SK-N-SH (cell line): ENCODE results near the gene NAV2. TPM values are rescaled to one million over a fixed set of nuclear protein-coding genes. Genes with fewer than 3 reads are reported as not detected.

ENCODE experiments used
- CTCF ChIA-PET: fragments of 300-600, 350-600 bp; formaldehyde crosslinking; extraction: SDS; loops from one replicate; lab custom pipeline; 2021; lab: Yijun Ruan, JAX
- POLR2A ChIA-PET: fragments of 350-600 bp; sonication (Branson Sonifier 250); formaldehyde crosslinking; extraction: SDS; loops from one replicate; lab custom pipeline; 2020; ENCODE audit warnings: antibody characterized with exemption, inconsistent platforms; lab: Yijun Ruan, JAX
- DNase-seq: peaks from one replicate; pipeline ENCODE4 v3.0.0; 2012
- H2AFZ ChIP-seq: fragments of 200-600 bp; sonication (generic); 2 replicates; pipeline ENCODE4 v1.8.1; 2016; ENCODE audit warnings: antibody characterized with exemption, mild to moderate bottlenecking, low read depth
- H3F3A ChIP-seq: fragments of 200-600 bp; sonication (generic); replicated peaks from 2 replicates; pipeline ENCODE3; 2016; ENCODE audit warnings: antibody characterized with exemption, mild to moderate bottlenecking; ENCODE audit not compliant: insufficient read depth
- H3K27ac ChIP-seq, 2 experiments: fragments of 200-500 bp in 1 of 2; fragments of 200-600 bp in 1 of 2; sonication (Bioruptor generic) in 1 of 2; sonication (generic), shearing (Covaris generic) in 1 of 2; 2 replicates each; pipeline versions ENCODE4 v1.5.1 to v1.6.1; 2014 to 2016; ENCODE audit warnings: low read depth in 2 of 2, inconsistent platforms in 1 of 2, low read length in 1 of 2, mild to moderate bottlenecking in 1 of 2, mixed read lengths in 1 of 2
- H3K27me3 ChIP-seq: fragments of 200-600 bp; sonication (generic), shearing (Covaris generic); 2 replicates; pipeline ENCODE4 v1.6.1; 2016; ENCODE audit warnings: mixed run types; ENCODE audit not compliant: insufficient read depth
- H3K36me3 ChIP-seq, 2 experiments: fragments of 200-500 bp in 1 of 2; fragments of 200-600 bp in 1 of 2; sonication (Bioruptor generic) in 1 of 2; sonication (generic) in 1 of 2; replicated peaks in 1 of 2; 2 replicates each; pipeline versions ENCODE3 to v1.5.1; 2014 to 2016; ENCODE audit warnings: low read length in 1 of 2, mild to moderate bottlenecking in 1 of 2; ENCODE audit not compliant: insufficient read depth in 2 of 2, control insufficient read depth in 1 of 2
- H3K4me1 ChIP-seq, 2 experiments: fragments of 200-500 bp in 1 of 2; fragments of 200-600 bp in 1 of 2; sonication (Bioruptor generic) in 1 of 2; sonication (generic), shearing (Covaris generic) in 1 of 2; 2 replicates each; pipeline versions ENCODE4 v1.5.1 to v1.6.1; 2014 to 2016; ENCODE audit warnings: low read depth in 1 of 2, low read length in 1 of 2, mixed run types in 1 of 2; ENCODE audit not compliant: insufficient read depth in 2 of 2, control insufficient read depth in 1 of 2
- H3K4me2 ChIP-seq: fragments of 200-600 bp; sonication (generic), shearing (Covaris generic); 2 replicates; pipeline ENCODE4 v1.6.1; 2017; ENCODE audit warnings: mixed run types
- H3K4me3 ChIP-seq, 2 experiments: fragments of 200-500 bp in 1 of 2; fragments of 200-600 bp in 1 of 2; sonication (Bioruptor generic) in 1 of 2; sonication (generic), shearing (Covaris generic) in 1 of 2; 2 replicates each; pipeline versions ENCODE4 v1.5.1 to v1.8.1; 2014 to 2016; ENCODE audit warnings: low read depth in 2 of 2, inconsistent platforms in 1 of 2, low read length in 1 of 2, mild to moderate bottlenecking in 1 of 2, mixed read lengths in 1 of 2, moderate library complexity in 1 of 2
- H3K79me2 ChIP-seq: fragments of 200-600 bp; sonication (generic); 2 replicates; pipeline ENCODE4 v1.8.1; 2017; ENCODE audit warnings: mild to moderate bottlenecking; ENCODE audit not compliant: insufficient read depth
- H3K9ac ChIP-seq: fragments of 200-600 bp; sonication (generic); 2 replicates; pipeline ENCODE4 v1.6.1; 2017; ENCODE audit warnings: mixed run types
- H3K9me2 ChIP-seq: fragments of 200-600 bp; sonication (generic); 2 replicates; pipeline ENCODE4 v1.6.1; 2017; ENCODE audit warnings: mixed run types
- H3K9me3 ChIP-seq: fragments of 200-600 bp; sonication (generic); 2 replicates; pipeline ENCODE4 v1.6.1; 2017; ENCODE audit warnings: mixed run types, mild to moderate bottlenecking, moderate library complexity
- H4K20me1 ChIP-seq: fragments of 200-600 bp; sonication (generic); 2 replicates; pipeline ENCODE4 v1.6.1; 2017; ENCODE audit warnings: mild to moderate bottlenecking, mixed run types; ENCODE audit not compliant: insufficient read depth
- EP300 ChIP-seq, 2 experiments: IDR thresholded peaks; 2 replicates each; pipeline versions ENCODE4 v1.4.0 to v1.6.1; 2012; ENCODE audit warnings: borderline replicate concordance in 1 of 2, low read depth in 1 of 2, low read length in 1 of 2
- EZH2phosphoT487 ChIP-seq: fragments of 200-600 bp; sonication (generic); IDR thresholded peaks from 2 replicates; pipeline ENCODE4 v1.6.1; 2017; ENCODE audit warnings: low read depth, mixed run types, mild to moderate bottlenecking, antibody characterized with exemption, moderate library complexity, borderline replicate concordance
- FOSL2 ChIP-seq: IDR thresholded peaks from 2 replicates; pipeline ENCODE4 v1.4.0; 2012; ENCODE audit warnings: low read depth, mild to moderate bottlenecking, moderate library complexity, borderline replicate concordance
- FOXJ3 ChIP-seq: sonication (generic); formaldehyde crosslinking; IDR thresholded peaks from 2 replicates; pipeline ENCODE4 v1.5.1; 2020; ENCODE audit warnings: mild to moderate bottlenecking, missing genetic modification reagents
- FOXM1 ChIP-seq: IDR thresholded peaks from 2 replicates; pipeline ENCODE4 v1.4.0; 2012; ENCODE audit warnings: low read depth, mild to moderate bottlenecking
- GABPA ChIP-seq: IDR thresholded peaks from 2 replicates; pipeline ENCODE4 v1.4.0; 2012; ENCODE audit warnings: low read depth, mild to moderate bottlenecking
- JUND ChIP-seq: IDR thresholded peaks from 2 replicates; pipeline ENCODE4 v1.4.0; 2012
- MAX ChIP-seq: IDR thresholded peaks from 2 replicates; pipeline ENCODE4 v1.4.0; 2012; ENCODE audit warnings: low read depth
- NFIC ChIP-seq: IDR thresholded peaks from 2 replicates; pipeline ENCODE4 v1.4.0; 2012; ENCODE audit warnings: borderline replicate concordance
- NRF1 ChIP-seq: IDR thresholded peaks from 2 replicates; pipeline ENCODE4 v1.6.1; 2012; ENCODE audit warnings: low read depth, mild to moderate bottlenecking, low read length
- RAD21 ChIP-seq: IDR thresholded peaks from 2 replicates; pipeline ENCODE4 v1.6.1; 2012; ENCODE audit warnings: mild to moderate bottlenecking, low read length
- RCOR1 ChIP-seq: fragments of 150-350 bp; IDR thresholded peaks from 2 replicates; pipeline ENCODE4 v1.6.1; 2017; ENCODE audit warnings: antibody characterized with exemption, low read length
- REST ChIP-seq: IDR thresholded peaks from 2 replicates; pipeline ENCODE4 v1.6.1; 2012; ENCODE audit warnings: mild to moderate bottlenecking, low read depth, low read length, moderate library complexity
- RFX5 ChIP-seq: IDR thresholded peaks from 2 replicates; pipeline ENCODE4 v1.6.1; 2012; ENCODE audit warnings: mild to moderate bottlenecking, improper control_type of control experiment, low read length
- SMC3 ChIP-seq: IDR thresholded peaks from 2 replicates; pipeline ENCODE4 v1.6.1; 2012; ENCODE audit warnings: low read depth, low read length, improper control_type of control experiment
- TAF1 ChIP-seq: IDR thresholded peaks from 2 replicates; pipeline ENCODE4 v1.6.1; 2012; ENCODE audit warnings: low read depth, mild to moderate bottlenecking, low read length, moderate library complexity, borderline replicate concordance
- TCF12 ChIP-seq: IDR thresholded peaks from 2 replicates; pipeline ENCODE4 v1.4.0; 2012
- WGBS: methylation state at CpG from one replicate; pipeline ENCODE4 v1.1.6; 2017; ENCODE audit warnings: low lambda C conversion rate; 5-methylcytosine and 5-hydroxymethylcytosine counted together
- polyA plus RNA-seq, 3 experiments: library from polyadenylated mRNA; depleted of rRNA; stranded (reverse); fragments of >200 nt; gene quantifications; 2 replicates each; pipeline ENCODE4 v1.2.3, GENCODE V29; 2012
- TF ChIP-seq, protein P1 (sequence below): fragments of 150-350 bp; IDR thresholded peaks from 2 replicates; pipeline ENCODE4 v1.6.1; 2016; ENCODE audit warnings: mild to moderate bottlenecking, low read depth, low read length
- TF ChIP-seq, protein P2 (sequence below): IDR thresholded peaks from 2 replicates; pipeline ENCODE4 v1.4.0; 2012; ENCODE audit warnings: low read depth, borderline replicate concordance

NAV2 gene
- polyA plus RNA-seq, 1 of the 3 experiments (the other 2 are of a cell fraction) = 26.2 TPM

- TF ChIP-seq REST = no peak
- TF ChIP-seq, protein P1, sequence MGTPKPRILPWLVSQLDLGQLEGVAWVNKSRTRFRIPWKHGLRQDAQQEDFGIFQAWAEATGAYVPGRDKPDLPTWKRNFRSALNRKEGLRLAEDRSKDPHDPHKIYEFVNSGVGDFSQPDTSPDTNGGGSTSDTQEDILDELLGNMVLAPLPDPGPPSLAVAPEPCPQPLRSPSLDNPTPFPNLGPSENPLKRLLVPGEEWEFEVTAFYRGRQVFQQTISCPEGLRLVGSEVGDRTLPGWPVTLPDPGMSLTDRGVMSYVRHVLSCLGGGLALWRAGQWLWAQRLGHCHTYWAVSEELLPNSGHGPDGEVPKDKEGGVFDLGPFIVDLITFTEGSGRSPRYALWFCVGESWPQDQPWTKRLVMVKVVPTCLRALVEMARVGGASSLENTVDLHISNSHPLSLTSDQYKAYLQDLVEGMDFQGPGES = no peak
- peak; percentile 42; the same call in 1 of the 2 replicates for TF ChIP-seq NFIC
- TF ChIP-seq RFX5 = no peak
- no peak for TF ChIP-seq RAD21
- peak; percentile 79 for TF ChIP-seq TCF12
- peak; percentile 87 for TF ChIP-seq FOSL2
- TF ChIP-seq, protein P2, sequence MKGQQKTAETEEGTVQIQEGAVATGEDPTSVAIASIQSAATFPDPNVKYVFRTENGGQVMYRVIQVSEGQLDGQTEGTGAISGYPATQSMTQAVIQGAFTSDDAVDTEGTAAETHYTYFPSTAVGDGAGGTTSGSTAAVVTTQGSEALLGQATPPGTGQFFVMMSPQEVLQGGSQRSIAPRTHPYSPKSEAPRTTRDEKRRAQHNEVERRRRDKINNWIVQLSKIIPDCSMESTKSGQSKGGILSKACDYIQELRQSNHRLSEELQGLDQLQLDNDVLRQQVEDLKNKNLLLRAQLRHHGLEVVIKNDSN = no peak
- no peak for TF ChIP-seq RCOR1
- TF ChIP-seq FOXJ3 (CRISPR knock-in tag) = no peak
- TF ChIP-seq TAF1 = no peak; the same call in 1 of the 2 replicates
- TF ChIP-seq NRF1 = no peak
- no peak for TF ChIP-seq FOXM1
- TF ChIP-seq JUND = peak; percentile 76
- no peak for TF ChIP-seq SMC3
Measured at GRCh38 chr11:19715373-19715772, 2.7 kb downstream of the NAV2 start (continued).

- Histone ChIP-seq H3K4me2 (0 out of 2 replicates have a peak overlapping the region, but pooled peaks have one; percentile 43), H3K9me3 (no peaks in the 10 kb centered on the region), H2AFZ (no peak overlapping the region), H3K4me1 (peaks cover 13 to 72% of the 10 kb centered on the region in 2 experiments), H3K79me2 (peaks cover 100% of the 10 kb centered on the region), H3K9me2 (no peaks in the 10 kb centered on the region), H3K27ac (peak overlapping the region in 1 of 2 experiments; percentile 99; a peak in 2 of 4 replicates), H3K4me3 (no peak overlapping the region), H3K9ac (no peak overlapping the region), H4K20me1 (peaks cover 83% of the 10 kb centered on the region), H3K27me3 (no peaks in the 10 kb centered on the region), H3F3A (peaks cover 3% of the 10 kb centered on the region), H3K36me3 (peaks cover 21 to 33% of the 10 kb centered on the region in 2 experiments)
- POLR2A ChIA-PET = interaction anchor here (1.5 kb wide), 1 partner anchor 18 kb away, joined by 4 read pairs; no protein-coding TSS in a partner anchor
- CTCF ChIA-PET = interaction anchor here (1.0 to 10.8 kb wide), 5 partner anchors 18 to 185 kb away, joined by 4 to 91 read pairs (median 8); no protein-coding TSS in a partner anchor
- no peak for TF ChIP-seq GABPA
- TF ChIP-seq MAX = no peak
- TF ChIP-seq EZH2phosphoT487 = no peak
- no peak for TF ChIP-seq EP300 (IDR thresholded peaks at IDR 0.05; ENCODE audit: borderline replicate concordance in 1 of 2, low read depth in 1 of 2, low read length in 1 of 2)
- TF ChIP-seq SMC3 = no peak
- WGBS = 88% methylated on average over 1 of the region's 1 CpG
- no peak for DNase-seq
Measured at GRCh38 chr11:19718051-19718450, 5.4 kb downstream of the NAV2 start.
